Stimulated activated CD8-positive, alpha-beta memory T cell treated with anti-CD3 and anti-CD28 coated beads, Interleukin-4, amount 100 ng/mL, for 4 hours (primary cell): ENCODE results near the gene ARG2.

Source experiments
- DNase-seq, 2 donors: peaks; one replicate each; pipeline ENCODE4 v3.0.0-alpha.2; 2020; ENCODE audit warnings: low read depth in 2 of 2, low spot score in 1 of 2

ARG2 gene

GRCh38 chr14:67636361-67636919, 16.7 kb downstream of the ARG2 start:
- DNase-seq = no peak

- DNase-seq = no peak
Observed at GRCh38 chr14:67638642-67639041, 18.9 kb downstream of the ARG2 start.

DNA sequence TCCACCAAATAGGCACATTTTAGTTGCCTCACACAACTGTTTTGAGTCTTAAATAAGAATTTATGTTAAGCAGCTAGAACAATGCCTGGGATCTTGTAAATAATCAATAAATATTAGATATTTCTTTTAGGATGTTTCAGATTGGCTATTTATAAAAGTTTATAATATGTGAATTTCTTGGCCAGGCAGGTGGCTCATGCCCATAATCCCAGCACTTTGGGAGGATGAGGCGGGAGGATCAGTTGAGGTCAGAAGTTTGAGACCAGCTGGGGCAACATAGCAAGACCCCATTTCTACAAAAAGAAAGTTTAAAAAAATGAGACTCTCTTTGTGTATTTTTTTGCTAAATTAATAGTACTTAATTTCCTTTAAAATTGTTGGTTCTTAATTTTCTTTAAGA, 21.8 kb downstream of the ARG2 start:
- DNase-seq = no peak

DNA sequence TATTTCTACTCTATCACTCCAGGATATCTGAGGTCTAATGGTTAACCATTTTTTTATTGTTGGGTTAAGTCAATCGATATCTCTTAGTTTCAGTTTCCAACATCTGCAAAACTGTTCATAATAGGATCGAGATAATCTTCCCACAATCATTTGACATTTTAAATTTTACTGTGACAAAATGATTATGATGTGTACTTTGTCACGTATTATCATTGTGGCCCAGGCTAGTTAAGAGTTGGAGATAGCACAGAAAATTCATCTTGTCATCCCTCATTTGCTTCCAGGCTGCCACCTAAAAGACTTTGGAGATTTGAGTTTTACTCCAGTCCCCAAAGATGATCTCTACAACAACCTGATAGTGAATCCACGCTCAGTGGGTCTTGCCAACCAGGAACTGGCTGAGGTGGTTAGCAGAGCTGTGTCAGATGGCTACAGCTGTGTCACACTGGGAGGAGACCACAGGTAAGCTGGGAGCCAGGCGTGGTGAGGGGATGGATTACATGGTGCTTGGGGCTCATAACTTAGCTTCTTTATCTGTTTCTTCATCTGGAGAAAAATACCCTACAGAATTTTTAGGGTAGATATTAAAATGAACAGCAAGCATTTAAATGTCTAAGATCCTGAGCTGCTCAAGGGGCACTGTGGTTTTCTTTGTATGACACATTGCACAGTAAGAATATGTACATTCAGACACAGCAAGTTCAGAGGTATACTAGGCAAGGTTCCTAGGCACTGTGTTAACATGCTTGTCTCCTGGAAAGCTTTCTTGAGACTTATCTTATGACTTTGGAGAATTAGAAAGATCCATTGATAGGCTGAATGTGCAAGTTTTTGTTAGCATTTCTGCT, 22.4 kb downstream of the ARG2 start:
- no peak for DNase-seq

- no peak for DNase-seq
Observed at GRCh38 chr14:67643713-67644112, 24.0 kb downstream of the ARG2 start.

GRCh38 chr14:67644428-67644827, 24.7 kb downstream of the ARG2 start:
- no peak for DNase-seq

- DNase-seq = no peak
Observed at GRCh38 chr14:67645414-67645813, 25.7 kb downstream of the ARG2 start.

DNA sequence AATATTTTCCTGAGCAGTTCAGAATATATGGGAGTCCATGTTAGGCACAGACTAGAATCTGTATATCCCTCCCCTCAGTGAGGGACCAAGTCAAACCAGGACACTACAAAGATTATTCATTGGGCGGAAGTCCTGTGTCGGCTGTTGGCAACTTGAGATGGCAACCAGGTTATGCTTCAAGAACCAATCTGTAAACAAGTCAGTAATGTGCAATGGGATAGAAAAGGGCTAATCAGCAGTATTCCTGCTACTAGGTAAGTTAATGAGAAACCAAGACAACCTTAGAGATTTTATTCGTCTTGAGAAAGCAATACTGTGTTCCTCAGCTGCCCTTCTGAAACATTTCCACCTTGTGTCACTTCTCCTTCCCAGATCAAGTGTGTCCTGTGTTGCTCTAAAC, 26.4 kb downstream of the ARG2 start:
- no peak for DNase-seq

- DNase-seq = no peak
Observed at GRCh38 chr14:67650151-67650550, 30.4 kb downstream of the ARG2 start.

DNA sequence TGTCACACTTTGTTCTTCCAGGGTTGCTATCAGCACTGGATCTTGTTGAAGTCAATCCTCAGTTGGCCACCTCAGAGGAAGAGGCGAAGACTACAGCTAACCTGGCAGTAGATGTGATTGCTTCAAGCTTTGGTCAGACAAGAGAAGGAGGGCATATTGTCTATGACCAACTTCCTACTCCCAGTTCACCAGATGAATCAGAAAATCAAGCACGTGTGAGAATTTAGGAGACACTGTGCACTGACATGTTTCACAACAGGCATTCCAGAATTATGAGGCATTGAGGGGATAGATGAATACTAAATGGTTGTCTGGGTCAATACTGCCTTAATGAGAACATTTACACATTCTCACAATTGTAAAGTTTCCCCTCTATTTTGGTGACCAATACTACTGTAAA, 31.0 kb downstream of the ARG2 start:
- no peak for DNase-seq

DNA sequence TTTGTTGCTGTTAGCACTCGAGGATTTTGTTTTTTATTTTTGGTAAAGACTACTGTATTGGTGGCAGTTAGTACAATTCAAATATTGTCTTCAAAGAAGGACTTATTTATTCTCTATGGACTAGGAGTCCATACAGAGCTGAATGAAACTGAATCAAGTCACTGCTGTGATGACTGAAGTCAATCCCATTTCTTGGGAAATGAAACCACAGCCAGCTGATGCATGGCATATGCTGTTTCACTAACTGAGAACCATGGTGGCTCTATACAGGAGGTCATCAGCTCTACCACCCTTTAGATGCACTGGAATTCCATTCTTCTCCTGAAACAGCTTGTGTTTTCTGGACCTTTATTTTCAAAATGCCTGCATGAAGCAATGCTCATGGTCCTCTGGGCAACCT, 32.5 kb downstream of the ARG2 start:
- no peak for DNase-seq

DNA sequence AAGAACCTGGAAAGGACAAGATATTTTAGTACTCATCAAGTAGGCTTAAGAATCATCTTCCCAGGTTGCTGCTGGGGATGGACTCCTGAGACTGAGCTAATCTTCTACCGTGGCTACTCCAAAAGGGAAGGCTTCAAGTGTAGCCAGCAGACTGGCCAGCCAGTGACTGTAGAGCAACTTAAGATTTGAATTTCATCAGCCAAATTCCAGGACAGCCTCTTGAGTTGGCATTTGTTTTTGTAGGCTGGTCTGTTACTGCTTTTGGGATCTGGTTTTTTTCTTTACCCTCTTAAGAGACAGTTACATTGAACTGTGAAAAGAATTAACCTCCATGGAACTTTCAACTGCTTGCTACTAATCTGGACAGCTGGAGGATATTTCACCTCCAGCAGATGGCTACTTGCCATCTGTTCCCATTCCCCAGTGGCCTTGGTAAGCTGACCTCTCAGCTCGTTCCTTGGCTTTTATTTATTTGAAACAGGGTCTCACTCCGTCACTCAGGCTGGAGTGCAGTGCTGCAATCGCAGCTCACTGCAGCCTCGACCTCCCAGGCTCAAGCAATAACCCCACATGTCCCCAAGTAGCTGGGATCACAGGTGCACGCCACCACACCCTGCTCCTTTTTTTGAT, 34.0 kb downstream of the ARG2 start:
- DNase-seq = no peak

DNA sequence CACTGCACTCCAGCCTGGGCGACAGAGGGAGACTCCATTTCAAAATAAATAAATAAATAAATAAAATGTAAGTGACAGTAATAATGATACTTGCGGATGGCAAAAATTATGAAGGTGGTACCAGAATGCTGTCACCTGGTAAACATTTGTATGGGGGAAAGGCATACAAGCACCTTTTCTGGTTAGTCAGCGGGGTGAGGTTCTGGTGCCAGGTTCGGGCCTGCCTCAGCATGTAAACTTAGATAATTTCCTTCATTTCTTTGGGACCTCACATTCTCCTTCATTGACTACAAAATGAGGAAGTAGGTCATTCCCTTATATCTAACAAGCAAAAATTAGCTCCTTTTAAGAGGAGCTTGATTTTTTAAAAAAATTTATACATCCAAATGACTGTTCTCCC, 43.9 kb downstream of the ARG2 start:
- no peak for DNase-seq

DNA sequence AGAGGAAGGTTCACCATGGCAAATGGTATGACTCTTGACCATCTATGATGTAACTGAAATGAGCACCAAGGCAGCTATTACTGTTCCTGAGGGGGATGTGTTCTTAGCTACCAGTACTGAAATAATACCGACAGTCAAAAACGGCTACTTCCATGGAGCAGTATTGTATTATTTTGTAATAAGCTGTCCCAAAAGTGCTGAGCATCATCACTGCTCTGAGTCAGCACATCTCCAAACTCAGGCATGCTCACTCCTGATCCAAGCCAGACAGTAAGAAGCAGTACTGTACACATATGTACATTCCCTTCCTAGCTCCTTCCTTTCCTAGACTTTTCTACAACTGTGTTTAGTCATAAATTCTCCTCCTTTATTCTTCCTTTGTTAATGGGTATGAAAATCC, 46.1 kb downstream of the ARG2 start:
- no peak for DNase-seq

GRCh38 chr14:67666750-67667449, 47.2 kb downstream of the ARG2 start:
- no peak for DNase-seq

GRCh38 chr14:67668559-67668958, 48.8 kb downstream of the ARG2 start:
- DNase-seq = no peak

DNA sequence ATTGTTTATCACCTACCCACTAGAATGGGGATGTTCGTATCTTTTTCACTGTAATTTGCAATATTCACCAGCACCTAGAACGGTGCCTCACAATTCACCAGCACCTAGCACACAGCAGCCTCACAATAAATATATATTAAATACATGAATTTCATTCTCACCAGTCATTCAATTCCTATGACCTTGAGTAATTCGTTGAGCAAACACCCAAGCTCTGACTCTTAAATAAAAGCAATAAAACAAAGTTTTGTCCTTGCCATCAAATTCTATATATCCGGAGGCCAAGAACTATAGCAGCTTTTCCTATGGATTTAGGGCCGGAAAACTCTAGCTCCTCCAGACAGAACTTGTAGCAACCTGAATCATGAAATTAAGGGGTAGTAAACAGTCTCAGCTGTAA, 53.7 kb downstream of the ARG2 start:
- DNase-seq = no peak

DNA sequence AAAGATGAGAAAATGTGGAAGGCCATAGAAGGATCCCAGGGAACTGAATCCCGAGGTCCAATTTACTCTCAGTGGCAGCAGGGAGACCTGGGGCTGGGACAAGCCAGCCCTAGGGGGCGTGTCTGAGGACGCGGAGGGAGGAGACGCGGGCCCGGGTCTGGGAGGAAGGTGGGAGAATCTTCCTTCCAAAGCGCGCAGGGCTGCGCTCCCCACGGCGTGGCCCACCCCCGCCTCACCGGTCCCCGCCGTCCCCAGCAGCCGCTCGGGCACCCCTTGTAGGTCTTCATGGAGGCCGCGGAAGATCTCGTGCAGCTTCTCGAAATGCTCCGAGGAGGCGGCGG, 54.4 kb downstream of the ARG2 start:
- DNase-seq = peak in 1 of 2 donors; percentile 21

DNA sequence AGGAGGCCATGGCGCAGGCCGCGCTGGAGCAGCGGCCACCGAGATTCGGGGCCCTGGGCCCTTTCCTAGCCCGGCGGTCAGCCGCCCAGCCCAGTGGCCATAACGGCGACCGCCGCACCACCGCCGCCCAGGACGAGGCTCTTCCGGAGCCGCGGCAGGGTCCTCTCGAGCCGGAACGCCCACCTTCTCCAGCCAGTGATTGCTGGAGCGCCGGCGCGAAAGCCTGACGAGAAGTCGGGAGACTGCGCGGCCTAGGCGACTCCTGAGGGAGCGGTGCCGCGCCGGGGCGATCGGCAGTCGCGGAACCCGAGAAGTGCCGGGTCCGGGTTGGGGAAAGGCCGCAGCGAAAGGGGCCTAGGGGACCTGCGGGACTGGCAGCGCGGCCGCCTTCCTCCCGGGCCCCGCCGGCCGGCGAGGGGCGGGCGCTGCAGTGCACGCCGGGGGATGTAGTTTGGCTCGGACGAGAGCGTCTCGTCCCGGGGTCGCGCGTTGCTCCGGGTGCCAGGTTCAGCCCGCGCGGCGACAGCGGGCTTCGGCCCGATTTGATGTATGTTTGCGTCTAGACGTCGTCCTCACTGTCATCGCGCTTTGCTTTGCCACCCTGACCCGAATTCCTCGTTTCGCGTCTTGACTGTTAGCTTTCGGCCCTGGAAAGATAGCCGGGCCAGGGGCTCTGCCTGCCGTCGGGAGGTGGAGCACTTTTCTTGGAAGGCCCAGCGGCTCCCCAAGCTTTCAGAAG, 54.9 kb downstream of the ARG2 start, which contains the start of gene VTI1B:
Gene VTI1B, minus strand, starts transcription at position 153 of the 739 bp plus-strand sequence. Its CDS starts 143 bp downstream, at position 10.
- DNase-seq = peak; percentile 36 to 61

- DNase-seq = no peak
Observed at GRCh38 chr14:67675219-67675582, 55.5 kb downstream of the ARG2 start.

DNA sequence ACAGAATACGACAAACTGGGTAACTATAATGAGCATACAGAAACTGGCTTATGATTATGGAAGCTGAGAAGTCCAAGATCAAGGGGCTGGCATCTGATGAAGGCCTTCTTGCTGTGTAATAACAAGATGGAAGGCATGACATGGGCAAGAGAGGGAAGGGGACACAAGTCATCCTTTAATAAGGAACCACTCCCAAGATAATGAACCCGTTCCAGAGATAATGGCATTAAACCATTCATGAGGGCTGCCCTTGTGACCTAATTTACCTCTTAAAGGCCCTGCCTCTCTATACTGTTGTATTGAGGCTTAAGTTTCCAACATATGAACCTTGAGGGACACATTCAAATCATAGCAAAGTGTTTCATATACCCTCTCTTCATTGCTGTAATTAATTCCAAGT, 59.3 kb downstream of the ARG2 start:
- DNase-seq = no peak
